Superior temporal gyrus (tissue), 1 donor: Measurements from ENCODE around the gene IL32.
"Not testable (repeated sequence)": the region's sequence is repeated elsewhere in the genome, so short reads cannot be mapped to it uniquely, and the experiment has no call there.

ENCODE experiments used
- DNase-seq: peaks from one replicate; pipeline ENCODE4 v3.0.0-alpha.2; 2016; ENCODE audit errors: extremely low spot score

Gene IL32

GRCh38 chr16:3070608-3071111 is 5.2 kb downstream of the IL32 start:
- DNase-seq, result no peak

- DNase-seq, result no peak
Measured at GRCh38 chr16:3071655-3072054, 6.2 kb downstream of the IL32 start.

- DNase-seq, result not testable (repeated sequence)
Measured at GRCh38 chr16:3072148-3072547, 6.7 kb downstream of the IL32 start.

GRCh38 chr16:3072576-3073263 is 7.3 kb downstream of the IL32 start:
- not testable (repeated sequence) for DNase-seq

- DNase-seq, result no peak
Measured at GRCh38 chr16:3073448-3073847, 8.0 kb downstream of the IL32 start.

GRCh38 chr16:3074860-3075522 is 9.6 kb downstream of the IL32 start:
- no peak for DNase-seq

GRCh38 chr16:3075523-3075915 is 10.1 kb downstream of the IL32 start:
- DNase-seq, result no peak

- DNase-seq, result not testable (repeated sequence)
Measured at GRCh38 chr16:3075946-3076345, 10.5 kb downstream of the IL32 start.

- no peak for DNase-seq
Measured at GRCh38 chr16:3076577-3076976, 11.1 kb downstream of the IL32 start.

- DNase-seq, result no peak
Measured at GRCh38 chr16:3080024-3080423, 14.6 kb downstream of the IL32 start.

GRCh38 chr16:3081957-3082356 is 16.5 kb downstream of the IL32 start:
- DNase-seq, result not testable (repeated sequence)

- DNase-seq, result not testable (repeated sequence)
Measured at GRCh38 chr16:3083408-3083807, 18.0 kb downstream of the IL32 start.

- DNase-seq, result no peak
Measured at GRCh38 chr16:3084491-3084890, 19.1 kb downstream of the IL32 start.

GRCh38 chr16:3084969-3085670 is 19.7 kb downstream of the IL32 start:
- DNase-seq, result no peak

- DNase-seq, result no peak
Measured at GRCh38 chr16:3085868-3086595, 20.6 kb downstream of the IL32 start.

GRCh38 chr16:3086596-3087242 is 21.3 kb downstream of the IL32 start:
- no peak for DNase-seq

GRCh38 chr16:3087243-3088235 is 22.1 kb downstream of the IL32 start:
- no peak for DNase-seq

- DNase-seq, result no peak
Measured at GRCh38 chr16:3088450-3088849, 23.0 kb downstream of the IL32 start.

- no peak for DNase-seq
Measured at GRCh38 chr16:3088925-3089716, 23.7 kb downstream of the IL32 start.
